ENCODE measurements around the gene CFAP410. TPM values are rescaled to one million over a fixed set of nuclear protein-coding genes. Genes with fewer than 3 reads are reported as not detected.

The CFAP410 gene
- total and polyA plus RNA-seq, 2 of the 4 experiments (the other 2 are of a cell fraction), result 3.8 to 10.3 TPM

GRCh38 chr21:44332965-44333364 is 6.2 kb downstream of the CFAP410 start:
- no peak overlapping the region for H3K4ac ChIP-seq (ENCODE audit: low read depth, low read length)
- POLR2A ChIA-PET (ENCODE audit: unreplicated experiment), result no interaction called here
- H3K36me3 ChIP-seq (ENCODE audit: control insufficient read depth, insufficient read depth, low read length), result peaks cover 12% of the 10 kb centered on the region; the same call in 1 of the 2 replicates
- no peak overlapping the region for H4K8ac ChIP-seq (ENCODE audit: low read depth in 2 of 2, low read length in 2 of 2)
- H3K27me3 ChIP-seq (ENCODE audit: control insufficient read depth, insufficient read depth, low read length), result no peaks in the 10 kb centered on the region
- peaks cover under 1% of the 10 kb centered on the region; the same call in 1 of the 2 replicates for H3K9me1 ChIP-seq (ENCODE audit: insufficient read depth, low read length)
- H2BK20ac ChIP-seq (ENCODE audit: low read depth, low read length), result no peak overlapping the region
- no peak for DNase-seq
- in situ Hi-C loops (cut with MboI; ENCODE audit: low sequenced_read_pairs), result no loop called here
- TF ChIP-seq USF2 (IDR thresholded peaks at IDR 0.05; ENCODE audit: low read depth, low read length) (no peak), MXI1 (IDR thresholded peaks at IDR 0.05; ENCODE audit: borderline replicate concordance, low read depth, low read length) (no peak), RCOR1 (IDR thresholded peaks at IDR 0.05; ENCODE audit: insufficient replicate concordance, low read length) (no peak), CHD1 (IDR thresholded peaks at IDR 0.05; ENCODE audit: low read depth, low read length) (no peak), MAFK (IDR thresholded peaks at IDR 0.05; ENCODE audit: low read depth, low read length) (no peak), MAZ (IDR thresholded peaks at IDR 0.05; ENCODE audit: borderline replicate concordance, low read depth, low read length) (no peak), CEBPB (IDR thresholded peaks at IDR 0.05; ENCODE audit: low read depth, low read length) (no peak)
- TF ChIP-seq, protein P1, sequence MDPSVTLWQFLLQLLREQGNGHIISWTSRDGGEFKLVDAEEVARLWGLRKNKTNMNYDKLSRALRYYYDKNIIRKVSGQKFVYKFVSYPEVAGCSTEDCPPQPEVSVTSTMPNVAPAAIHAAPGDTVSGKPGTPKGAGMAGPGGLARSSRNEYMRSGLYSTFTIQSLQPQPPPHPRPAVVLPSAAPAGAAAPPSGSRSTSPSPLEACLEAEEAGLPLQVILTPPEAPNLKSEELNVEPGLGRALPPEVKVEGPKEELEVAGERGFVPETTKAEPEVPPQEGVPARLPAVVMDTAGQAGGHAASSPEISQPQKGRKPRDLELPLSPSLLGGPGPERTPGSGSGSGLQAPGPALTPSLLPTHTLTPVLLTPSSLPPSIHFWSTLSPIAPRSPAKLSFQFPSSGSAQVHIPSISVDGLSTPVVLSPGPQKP (IDR thresholded peaks at IDR 0.05; ENCODE audit: borderline replicate concordance, low read depth, low read length), result no peak
- H3K79me1 ChIP-seq (ENCODE audit: low read depth in 1 of 2, low read length in 2 of 2), result peaks cover 0 to 4% of the 10 kb centered on the region in 2 experiments; a peak in 1 of 4 replicates
- no peak overlapping the region for H3K9ac ChIP-seq (ENCODE audit: low read depth, low read length)
- no peak overlapping the region for H3K4me3 ChIP-seq (ENCODE audit: insufficient read depth, low read depth, low read length)
- CTCF ChIA-PET, result no interaction called here
- H3K23ac ChIP-seq (ENCODE audit: low read depth, low read length), result no peak overlapping the region
- H2AK9ac ChIP-seq (replicated peaks; ENCODE audit: low read depth, low read length, poor library complexity), result no peak overlapping the region
- no peak for ATAC-seq (ENCODE audit: low read depth)
- H3K56ac ChIP-seq (ENCODE audit: extremely low read depth, insufficient read depth, low read length), result no peak overlapping the region
- H3K18ac ChIP-seq (ENCODE audit: low read depth, low read length), result no peak overlapping the region
- peaks cover 12% of the 10 kb centered on the region for H4K20me1 ChIP-seq (ENCODE audit: insufficient read depth, low read length)
- no peak overlapping the region for H2BK120ac ChIP-seq (ENCODE audit: low read depth, low read length)
- no peak overlapping the region for H2AK5ac ChIP-seq (ENCODE audit: low read depth, low read length)
- intact Hi-C loops (cut with micrococcal nuclease), result loop anchor here (10.0 kb wide), 1 partner anchor 152 kb away; no protein-coding TSS in a partner anchor
- H4K91ac ChIP-seq (ENCODE audit: insufficient read depth, low read depth, low read length), result no peak overlapping the region
- WGBS, 2 experiments (ENCODE audit: extremely low coverage in 2 of 2, insufficient read length in 1 of 2), result 97% methylated on average over 6 of the region's 22 CpGs; no CpG with 5 or more reads in 1 of the 2 experiments
- no peak overlapping the region for H2BK15ac ChIP-seq (ENCODE audit: low read depth, low read length)
- no peak overlapping the region for H3K4me2 ChIP-seq (ENCODE audit: low read depth, low read length)
- H3K27ac ChIP-seq (ENCODE audit: insufficient read depth, low read length), result no peak overlapping the region
- no peak overlapping the region for H2AFZ ChIP-seq (replicated peaks; ENCODE audit: low read length, poor library complexity)
- H3K9me3 ChIP-seq (ENCODE audit: control insufficient read depth, insufficient read depth, low read length), result no peaks in the 10 kb centered on the region
- dilution Hi-C loops (cut with HindIII; ENCODE audit: low sequenced_read_pairs, unreplicated experiment), result no loop called here
- H4K5ac ChIP-seq (ENCODE audit: low read depth, low read length), result no peak overlapping the region
- no peak overlapping the region for H3K14ac ChIP-seq (replicated peaks; ENCODE audit: low read depth, low read length)
- H2BK5ac ChIP-seq (ENCODE audit: low read depth, low read length, poor library complexity, severe bottlenecking), result no peak overlapping the region
- no TSS peak for BruUV-seq (replicated peaks)
- H3K4me1 ChIP-seq (ENCODE audit: control insufficient read depth, insufficient read depth, low read length), result peaks cover under 1% of the 10 kb centered on the region
